ENCODE measurements around the gene BACH1.
"Not testable (repeated sequence)": the region's sequence is repeated elsewhere in the genome, so short reads cannot be mapped to it uniquely, and the experiment has no call there.

BACH1 gene

DNA sequence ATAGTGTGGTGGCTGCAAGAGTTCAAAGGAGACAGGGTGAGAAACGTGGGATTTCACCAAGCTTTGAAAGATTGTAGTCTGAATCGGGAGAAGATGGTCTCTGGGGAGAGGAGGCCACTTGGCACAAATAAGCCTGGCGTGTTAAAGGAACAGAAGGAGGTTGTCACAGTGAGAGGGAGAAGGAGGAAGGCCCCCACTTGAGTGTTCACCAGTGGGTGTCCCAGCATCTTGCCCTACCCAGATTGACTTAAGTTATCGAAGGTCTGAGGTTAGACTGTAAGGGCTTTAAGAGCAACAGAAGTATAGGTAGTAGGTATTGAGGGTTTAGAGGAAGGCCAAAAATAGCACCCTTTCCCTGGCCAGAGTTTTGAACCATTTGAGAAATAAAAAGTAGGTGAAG is 48.0 kb downstream of the BACH1 start:
- DNase-seq (ENCODE audit: low read depth in 3 of 3): no peak

DNA sequence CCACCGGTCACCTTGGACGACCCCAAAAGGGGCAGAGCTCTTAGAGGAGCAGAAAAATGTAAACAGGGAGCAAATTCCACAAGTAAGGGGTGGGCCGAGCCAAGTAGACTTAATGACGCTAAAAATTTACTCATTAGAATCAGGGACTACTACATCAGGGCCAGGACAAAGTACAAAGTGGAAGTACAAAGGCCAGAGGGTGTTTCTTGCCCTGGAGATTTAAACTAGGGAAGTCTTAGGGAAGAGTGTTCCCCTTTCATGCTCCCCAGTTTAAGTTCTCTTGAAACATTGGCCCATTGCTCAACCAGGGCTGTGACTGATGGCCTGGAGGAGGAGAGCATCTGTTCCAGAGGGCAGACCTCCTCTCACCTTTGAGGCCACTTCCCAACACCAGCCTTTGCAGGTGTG is 48.6 kb downstream of the BACH1 start:
- DNase-seq (ENCODE audit: low read depth in 3 of 3): no peak

DNA sequence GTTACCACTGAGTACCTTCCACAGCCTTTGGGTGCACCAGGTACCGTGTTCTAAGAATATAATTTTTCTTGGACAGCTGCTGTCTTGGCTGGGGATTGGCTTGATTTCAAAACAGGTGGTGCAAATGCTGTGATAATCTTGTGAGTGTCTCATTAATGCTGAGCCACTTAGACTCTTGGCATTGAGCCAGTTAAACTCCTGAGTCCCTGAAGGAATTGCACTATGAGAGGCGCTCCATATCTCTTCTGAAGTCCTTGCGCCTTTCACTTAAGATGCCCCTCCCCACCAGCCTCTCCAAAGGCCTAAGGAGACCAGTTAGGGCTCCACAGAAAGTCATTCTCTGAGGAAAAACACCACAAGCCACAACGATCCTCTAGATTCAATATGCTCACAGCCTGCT is 51.0 kb downstream of the BACH1 start:
- no peak for DNase-seq (ENCODE audit: low read depth in 3 of 3)

DNA sequence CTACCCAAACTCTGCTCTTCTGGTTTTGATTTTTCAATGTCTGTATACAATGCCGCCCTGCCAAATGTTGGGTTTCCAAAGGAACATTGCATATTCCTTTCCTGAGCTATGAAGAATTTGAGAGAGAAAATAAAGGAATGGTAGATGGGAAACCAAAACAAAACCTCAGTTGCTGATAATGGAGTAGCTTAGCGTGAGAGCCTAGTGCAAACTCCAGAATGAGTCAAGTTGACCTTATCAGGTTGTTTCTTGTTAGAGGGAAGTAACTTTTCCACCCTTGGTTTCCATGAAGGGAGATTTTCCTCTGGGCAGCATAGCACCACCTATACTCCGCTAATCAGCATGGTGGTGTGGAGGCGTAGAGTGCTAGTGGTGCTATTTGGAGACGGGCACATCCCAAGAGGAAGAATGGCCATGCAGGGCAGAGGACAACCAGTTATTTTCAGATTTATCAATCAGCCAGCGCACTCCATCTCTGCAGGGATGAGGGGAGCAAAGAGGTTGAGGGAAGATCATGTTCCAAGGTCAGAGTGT is 51.6 kb downstream of the BACH1 start:
- DNase-seq (ENCODE audit: low read depth in 3 of 3): no peak

DNA sequence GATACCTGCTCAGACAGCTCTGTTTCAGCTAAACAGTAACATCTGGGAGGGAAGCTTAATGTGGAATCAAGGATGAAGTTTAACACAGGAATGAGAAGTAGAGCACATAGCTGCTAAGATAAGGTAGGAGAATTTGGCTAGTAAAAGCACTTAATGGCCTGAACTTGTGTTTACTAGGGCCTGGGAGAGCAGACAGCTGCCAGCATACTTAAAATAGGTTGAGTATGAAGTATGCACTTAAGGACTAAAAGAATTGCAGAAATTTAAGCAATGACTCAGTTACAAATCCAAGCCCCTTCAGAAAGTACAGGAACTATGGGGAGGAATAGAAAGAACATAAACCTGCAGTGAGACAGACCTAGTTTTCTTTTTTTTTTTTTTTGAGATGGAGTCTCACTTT is 53.0 kb downstream of the BACH1 start:
- no peak for DNase-seq (ENCODE audit: low read depth in 3 of 3)

DNA sequence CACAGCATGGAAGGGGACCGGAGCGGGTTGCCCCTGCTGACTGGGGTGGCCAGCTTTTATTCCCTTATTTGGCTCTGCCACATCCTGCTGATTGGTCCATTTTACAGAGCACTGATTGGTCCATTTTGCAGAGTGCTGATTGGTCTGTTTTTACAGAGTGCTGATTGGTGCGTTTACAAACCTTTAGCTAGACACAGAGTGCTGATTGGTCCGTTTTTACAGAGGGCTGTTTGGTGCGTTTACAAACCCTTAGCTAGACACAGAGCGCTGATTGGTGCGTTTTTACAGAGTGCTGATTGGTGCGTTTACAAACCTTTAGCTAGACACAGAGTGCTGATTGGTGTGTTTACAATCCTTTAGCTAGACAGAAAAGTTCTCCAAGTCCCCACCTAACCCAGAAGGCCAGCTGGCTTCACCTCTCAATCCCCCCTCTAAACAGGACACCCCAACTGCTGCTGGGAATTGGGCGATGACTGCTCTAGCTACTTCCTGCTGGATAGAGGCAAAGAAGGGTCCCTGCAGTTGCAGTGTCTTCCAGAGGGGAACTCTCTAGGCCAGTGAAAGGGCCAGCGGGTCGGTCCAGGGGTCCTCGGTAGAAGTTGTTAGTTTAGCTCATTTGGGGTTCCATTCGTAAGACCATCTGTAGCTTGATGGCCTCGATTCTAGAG is 56.5 kb downstream of the BACH1 start:
- not testable (repeated sequence) for DNase-seq (ENCODE audit: low read depth in 3 of 3)

DNA sequence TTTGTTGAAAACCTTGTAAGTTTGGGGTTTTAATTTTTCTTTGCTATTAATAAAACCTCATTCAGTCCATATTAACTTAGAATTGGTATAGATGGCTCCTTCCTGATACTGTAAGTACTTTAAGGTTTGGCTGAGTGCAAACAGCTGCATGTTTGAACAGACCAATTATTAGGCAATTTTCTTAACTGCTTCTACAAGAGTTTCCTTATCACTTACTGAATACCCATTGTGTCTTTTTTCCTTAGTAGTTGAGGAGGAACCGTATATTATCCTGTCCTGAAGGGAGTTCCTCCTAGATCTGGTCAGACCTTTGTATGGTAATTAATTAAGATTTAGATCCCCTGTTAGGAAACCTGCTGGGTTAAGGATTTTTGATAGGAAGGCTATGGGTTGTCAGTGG is 57.6 kb downstream of the BACH1 start:
- DNase-seq (ENCODE audit: low read depth in 3 of 3): not testable (repeated sequence)

DNA sequence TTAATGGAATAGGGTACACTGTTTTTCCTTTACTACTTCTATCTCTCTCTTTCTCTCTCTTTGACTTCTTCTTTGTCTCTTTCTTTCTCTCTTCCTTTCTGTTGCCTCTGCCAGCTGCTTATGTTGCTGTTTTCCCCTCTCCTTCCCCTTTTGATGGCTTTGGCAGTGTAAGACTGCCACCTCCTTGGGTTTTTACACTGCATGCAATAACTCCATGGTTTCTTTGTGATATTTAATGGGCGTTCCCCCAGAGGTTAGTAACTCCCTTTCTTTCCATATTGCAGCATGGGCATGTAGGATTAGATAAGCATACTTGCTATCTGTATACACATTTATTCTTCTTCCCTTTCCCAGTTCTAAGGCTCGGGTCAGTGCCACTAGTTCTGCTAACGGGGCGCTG is 58.1 kb downstream of the BACH1 start:
- DNase-seq (ENCODE audit: low read depth in 3 of 3): not testable (repeated sequence)

DNA sequence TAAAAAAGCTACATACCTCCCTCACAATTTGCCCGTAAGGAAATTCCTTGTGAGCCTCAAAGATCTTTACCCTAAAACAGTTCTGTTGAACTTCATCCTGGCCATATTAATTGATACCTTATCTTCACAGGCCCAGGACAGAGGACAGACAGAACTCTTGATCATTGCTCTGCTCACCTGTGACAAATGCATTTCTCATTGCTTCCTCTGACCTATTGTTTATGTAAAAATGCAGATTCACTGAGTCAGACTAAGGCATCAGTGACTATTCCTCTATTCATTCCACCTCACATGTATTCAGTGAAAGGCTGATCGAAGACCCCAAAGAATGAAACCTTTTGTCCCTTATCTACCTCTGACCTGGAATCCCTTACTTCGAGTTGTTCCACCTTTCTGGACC is 61.0 kb downstream of the BACH1 start:
- no peak for DNase-seq (ENCODE audit: low read depth in 3 of 3)

DNA sequence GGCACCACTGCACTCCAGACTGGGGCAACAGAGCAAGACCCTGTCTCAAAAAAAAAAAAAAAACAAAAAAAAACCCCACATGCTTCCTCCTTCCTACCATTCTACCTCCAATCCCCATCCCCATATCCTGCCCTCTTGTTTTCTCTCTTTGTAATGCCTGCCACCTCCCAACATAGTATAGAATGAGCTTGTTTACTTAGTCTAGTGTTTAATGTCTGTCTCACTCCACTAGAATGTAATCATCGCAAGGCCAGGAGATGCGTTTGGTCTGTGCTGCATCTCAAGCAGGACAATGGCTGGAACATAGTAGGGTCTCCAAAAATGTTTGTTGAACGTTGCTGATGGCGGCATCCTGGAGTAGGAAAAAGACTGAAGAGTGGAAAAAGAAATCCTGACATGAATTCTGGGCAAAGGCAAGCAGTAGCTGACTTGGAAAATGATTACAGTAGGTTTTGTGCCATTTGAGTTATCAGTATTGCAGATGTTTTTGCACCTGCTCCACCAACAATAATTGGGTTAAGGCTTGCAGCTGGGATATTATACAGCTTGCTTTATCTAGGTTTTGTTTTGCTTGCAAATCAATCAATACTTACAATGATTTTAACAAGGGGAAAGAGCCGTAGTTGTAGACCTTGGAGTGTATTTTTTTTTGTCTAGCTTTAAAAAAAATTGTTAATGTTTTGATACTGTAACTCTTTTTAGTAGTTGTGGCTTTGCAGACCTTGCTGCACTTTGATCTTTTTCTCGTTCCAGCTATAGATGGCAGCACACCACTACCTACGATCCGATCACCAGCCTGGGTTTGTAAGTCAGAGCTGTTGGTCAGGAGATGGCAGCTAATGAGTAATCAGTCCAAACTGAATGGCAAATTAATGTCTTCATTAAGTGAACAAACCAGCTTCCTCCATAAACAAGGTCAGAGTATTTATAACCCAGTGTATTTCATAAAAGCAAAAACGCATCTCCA is 62.4 kb downstream of the BACH1 start:
- DNase-seq (ENCODE audit: low read depth in 3 of 3): no peak

DNA sequence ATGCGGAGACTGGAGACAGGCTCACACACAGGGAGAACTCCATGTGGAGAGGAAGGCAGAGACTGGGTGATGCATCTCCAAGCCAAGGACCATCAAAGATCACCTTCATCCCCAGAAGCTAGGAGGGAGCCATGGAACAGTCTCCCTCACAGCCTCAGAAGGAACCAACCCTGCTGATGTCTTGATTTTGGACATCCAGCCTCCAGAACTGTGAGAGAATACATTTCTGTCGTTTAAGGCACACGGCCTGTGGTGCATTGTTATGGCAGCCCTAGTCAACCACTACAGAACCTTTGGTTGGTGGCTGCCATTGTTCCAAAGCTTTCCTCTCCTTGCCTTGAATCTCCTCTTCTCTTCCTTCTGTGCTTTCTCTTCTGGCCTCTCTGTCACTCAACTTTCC is 64.0 kb downstream of the BACH1 start:
- no peak for DNase-seq (ENCODE audit: low read depth in 3 of 3)

DNA sequence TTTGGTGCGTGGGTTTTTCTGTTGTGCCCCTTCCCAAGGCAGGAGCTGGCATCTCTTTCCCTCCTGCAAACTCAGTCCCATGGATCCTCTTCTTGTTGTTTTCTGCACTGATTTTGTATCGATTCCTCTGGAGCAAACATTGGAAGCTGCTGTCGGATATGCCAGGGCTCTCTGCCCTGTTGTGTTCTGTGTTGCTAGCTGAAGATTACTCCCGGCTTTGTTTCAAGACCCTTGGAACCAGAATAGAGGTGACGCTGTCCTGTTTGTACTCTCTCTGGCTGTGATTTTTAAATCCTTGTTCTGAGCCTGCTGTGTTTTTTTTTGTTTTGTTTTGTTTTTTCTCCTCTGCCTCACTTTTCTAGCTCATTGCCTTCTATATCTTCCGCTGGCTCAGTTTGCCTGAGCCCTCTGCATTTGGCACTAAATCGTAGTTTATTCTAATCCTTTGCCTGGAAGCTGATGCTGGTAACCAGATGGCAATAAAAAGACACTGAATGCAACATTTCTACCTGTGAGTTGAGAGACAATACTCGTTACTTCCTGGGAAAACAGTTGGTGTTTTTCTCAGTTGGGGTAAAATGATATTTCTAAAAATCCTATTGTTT is 67.0 kb downstream of the BACH1 start:
- DNase-seq (ENCODE audit: low read depth in 3 of 3): no peak

DNA sequence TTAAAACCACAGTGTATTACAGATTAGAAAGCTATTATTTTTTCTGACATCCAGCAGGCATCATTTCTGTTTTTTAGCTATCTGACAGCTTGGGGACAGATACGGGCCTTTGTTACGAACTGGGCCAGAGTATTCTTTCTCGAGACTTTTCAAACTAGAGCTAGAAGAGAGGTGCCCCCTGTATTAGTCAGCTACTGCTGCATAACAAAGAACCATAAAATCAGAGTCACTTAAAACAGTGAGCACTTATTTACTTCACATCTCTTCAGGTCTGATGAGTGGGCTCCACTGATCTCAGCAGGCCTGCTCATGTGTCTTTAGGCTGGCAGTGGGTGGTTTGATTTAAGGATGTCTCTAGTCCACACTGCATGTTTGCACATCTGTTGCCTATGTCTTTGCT is 67.8 kb downstream of the BACH1 start:
- DNase-seq (ENCODE audit: low read depth in 3 of 3): no peak

DNA sequence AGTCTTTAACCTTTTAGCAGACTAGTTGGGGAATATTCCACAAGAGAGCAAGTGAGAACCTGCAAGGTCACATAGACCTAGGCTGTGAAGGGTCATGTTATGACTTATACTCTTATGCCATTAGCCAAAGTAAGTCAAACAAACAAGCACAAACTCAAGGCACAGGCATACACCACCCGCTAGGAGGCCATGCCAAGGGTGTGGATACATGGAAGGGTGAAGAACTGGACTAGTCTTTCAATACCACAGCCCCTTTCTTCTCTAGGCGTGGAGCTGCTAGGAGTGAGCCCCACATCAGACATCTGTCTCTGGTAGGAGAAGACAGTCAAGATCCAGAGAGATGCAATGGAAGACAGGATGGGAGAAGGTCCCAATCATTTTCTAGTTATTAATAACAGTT is 68.6 kb downstream of the BACH1 start:
- no peak for DNase-seq (ENCODE audit: low read depth in 3 of 3)

DNA sequence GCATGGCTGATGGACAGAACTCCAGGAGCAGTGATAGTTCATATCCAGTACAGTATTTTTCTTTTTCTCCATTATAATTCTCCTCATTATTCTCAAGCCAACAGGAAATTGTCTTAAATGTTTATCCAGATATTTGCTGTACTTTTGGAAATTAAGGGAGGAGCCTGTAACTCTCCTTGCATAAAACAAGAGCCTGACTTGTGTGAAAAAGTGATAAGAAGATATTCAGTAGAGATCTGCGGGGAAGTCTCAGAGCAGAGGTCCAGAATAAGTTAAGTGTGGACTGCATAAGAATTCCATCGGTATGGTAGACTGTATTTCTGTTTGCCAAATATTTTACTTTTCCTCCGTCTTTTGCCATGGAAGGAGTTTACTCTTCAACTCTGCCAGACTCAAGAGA is 70.2 kb downstream of the BACH1 start:
- DNase-seq (ENCODE audit: low read depth in 3 of 3): no peak

DNA sequence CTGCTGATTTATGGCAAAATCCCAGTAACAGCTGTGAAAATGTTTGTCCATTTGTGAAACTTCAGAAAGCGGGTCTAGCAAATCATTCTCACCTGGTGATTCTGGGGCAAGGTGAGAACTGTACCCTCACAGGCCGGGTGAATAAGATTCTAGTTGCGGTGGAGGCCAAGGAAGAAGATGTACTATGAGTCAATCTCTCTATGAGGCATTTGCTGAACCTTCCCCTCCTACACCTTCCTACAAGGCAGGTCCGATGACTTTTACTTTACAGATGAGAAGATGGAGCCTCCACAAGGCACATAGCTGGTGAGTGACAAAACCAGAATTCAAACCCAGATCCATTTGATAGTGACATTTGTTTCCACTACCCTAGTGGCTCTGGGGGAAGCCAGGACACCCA is 72.7 kb downstream of the BACH1 start:
- DNase-seq (ENCODE audit: low read depth in 3 of 3): peak in 1 of 3 donors; percentile 8

DNA sequence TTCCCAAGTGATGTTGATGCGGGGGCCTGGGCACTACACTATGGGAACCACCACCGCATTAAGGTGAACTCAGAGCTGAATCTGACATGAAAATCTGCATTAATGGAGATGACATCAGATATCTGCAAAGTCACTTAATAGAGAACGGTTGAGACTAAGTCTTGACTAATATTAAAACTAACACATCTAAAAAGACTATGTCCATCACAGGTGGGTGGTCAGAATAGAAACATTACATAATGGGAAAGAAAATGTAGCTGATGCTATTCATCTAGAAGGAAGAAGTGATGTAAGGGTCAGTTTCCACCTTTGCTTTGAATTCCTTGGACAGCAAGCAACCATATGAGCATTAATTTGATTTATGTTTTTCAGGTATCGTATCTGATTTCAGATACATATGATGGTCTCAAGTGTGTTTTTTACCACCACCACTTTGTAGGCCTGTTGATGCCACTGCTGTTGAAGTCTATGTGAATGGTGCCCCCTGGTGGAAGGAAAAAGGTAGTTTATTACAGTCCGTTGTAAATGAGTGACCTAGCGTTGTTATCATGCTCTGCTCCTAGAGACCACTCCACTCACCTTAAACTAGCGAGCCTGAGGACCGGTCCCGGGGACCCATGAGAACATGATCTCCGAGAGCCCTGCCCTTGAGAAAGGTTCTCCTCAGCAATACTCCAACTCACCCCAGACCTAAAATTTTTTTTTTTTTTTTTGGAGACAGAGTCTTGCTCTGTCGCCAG is 73.5 kb downstream of the BACH1 start:
- DNase-seq (ENCODE audit: low read depth in 3 of 3): peak in 2 of 3 donors; percentile 36 to 52

DNA sequence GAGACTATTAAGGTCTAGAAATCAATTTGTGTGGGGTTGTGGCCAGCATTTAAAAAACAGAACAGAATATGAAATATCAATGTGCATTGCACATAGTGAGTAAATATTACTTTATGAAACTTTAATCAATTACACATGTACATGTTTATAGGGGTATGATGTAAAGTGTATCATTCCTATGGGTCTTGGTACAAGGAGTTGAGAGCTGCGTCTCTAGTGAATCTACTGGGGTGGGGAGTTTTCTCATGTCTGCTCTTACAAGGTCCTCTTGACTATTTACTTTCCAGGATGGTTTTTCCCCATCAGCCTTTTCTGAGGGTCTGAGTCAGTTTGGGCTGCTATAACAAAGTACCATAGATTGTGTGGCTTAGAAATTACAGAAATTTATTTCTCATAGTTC is 75.8 kb downstream of the BACH1 start:
- DNase-seq (ENCODE audit: low read depth in 3 of 3): no peak

DNA sequence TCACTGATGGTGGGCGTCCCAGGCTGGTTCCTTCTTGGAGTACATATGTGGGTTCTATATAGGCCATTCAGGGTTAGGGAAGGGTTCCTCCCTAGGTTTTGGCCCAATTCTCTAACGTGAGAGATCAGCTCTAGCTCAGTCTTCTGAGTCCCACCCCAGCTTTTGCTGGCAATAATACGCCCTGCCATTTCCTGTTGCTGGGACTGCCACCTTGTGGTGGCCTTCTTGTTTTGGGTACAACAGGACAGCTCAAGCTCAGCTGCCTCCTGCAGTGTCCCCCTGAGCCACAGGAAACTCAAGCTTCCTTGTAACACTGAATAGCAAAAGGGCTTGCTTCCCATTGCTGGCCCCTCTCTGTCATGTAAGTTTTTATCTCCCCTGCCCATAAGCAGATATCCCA is 77.8 kb downstream of the BACH1 start:
- DNase-seq (ENCODE audit: low read depth in 3 of 3): peak; percentile 28 to 38 (median 29)

DNA sequence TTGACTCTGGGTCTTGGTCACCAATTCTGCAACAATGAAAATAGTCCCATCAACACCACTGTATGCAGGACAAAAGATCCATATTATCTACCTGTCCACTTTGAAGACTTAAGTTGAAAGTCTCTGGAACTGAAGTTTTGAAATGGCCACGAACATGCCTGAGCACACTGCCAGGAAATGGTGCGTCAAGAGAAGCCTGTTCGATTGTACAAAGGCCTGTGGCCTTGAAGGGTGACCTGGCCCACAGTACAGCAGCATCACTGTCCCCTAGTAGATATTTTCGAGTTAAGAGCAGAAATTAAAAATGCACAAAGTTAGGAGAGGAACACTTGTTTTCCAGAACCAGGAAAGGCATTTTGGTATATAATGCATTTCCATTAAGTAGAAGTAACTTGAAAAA is 78.5 kb downstream of the BACH1 start:
- DNase-seq (ENCODE audit: low read depth in 3 of 3): no peak

DNA sequence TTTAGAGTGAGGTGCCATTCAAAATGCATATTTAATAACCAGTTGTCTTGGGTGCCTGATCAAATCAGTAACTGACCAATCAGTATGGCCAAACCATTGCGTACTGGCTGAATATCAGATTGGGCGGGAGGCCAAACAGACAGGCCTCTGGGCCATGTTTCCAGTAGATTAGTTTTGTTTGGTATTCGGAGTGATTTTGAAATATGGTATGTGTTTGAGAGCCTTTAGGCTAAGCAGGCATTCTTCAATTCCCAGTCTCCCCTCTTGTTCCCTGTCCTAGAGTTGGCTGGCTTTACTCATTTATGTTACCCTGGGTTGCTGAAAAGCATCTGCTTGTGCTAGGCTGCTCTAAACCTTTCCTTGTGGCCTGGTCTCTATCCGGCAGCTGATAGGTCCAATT is 80.1 kb downstream of the BACH1 start:
- no peak for DNase-seq (ENCODE audit: low read depth in 3 of 3)
